ENCODE data around the gene WNT7B. TPM values are rescaled to one million over a fixed set of nuclear protein-coding genes. Genes with fewer than 3 reads are reported as not detected.

The WNT7B gene
- total and polyA plus RNA-seq, 10 of the 15 experiments (the other 5 are each of a cell fraction or from before 2014, with no cell fraction given) = 0.12 TPM; not detected in 9

DNA sequence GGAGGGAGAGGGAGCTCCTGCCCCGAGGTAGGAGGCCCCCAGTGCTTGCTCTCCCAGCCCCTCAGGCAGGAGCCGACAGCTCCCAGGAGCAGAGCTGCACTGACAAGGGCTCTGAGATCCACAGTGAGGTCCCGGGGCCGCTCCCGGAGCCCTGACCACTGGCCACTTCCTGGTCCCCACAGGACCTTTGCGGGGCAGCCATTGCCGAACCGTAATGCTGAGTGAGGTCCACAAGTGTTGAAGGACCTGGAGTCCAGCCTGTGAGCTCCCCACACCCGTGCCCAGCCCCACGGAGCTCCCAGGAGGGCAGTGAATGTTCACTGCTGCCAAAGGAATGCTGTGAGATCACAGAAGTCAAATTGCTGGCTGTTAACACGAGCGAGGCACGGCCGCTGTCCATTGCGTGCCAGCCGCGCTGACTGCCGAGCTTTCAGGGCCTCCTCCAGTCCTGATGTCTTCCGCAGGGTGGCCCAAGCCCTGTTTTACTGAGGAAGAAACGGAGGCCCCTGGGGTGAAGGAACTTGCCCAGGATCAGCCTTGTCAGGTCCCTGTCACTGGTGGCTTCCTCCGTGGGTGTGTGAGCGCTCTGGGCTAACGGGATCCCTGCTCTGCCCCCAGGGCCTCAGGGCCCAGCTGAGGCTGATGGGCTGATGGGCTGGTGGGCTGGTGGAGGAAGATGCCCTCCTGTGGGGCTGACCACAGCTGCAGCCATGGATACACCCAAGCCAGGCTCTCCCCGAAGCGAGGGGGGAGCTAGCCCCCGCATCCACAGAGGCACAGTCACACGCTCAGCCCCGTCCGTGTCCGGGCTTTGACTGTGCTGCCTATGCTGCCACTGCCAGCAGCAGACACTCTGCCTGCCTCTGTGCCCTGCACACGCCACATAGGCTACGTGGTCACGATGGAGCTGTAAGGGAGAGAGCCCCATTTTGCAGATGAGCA lies 70.8 kb downstream of the WNT7B start:
- DNase-seq (ENCODE audit: low read depth, low spot score) (no peak), ATAC-seq (no peak), FAIRE-seq (no peak)
- no peaks in the 10 kb centered on the region for H3K27me3 ChIP-seq (replicated peaks in 1 of 2; ENCODE audit: control insufficient read depth in 2 of 2, insufficient read depth in 2 of 2, low read length in 1 of 2)
- no peak overlapping the region for H3K4me2 ChIP-seq (ENCODE audit: control insufficient read depth, insufficient read depth)
- BruUV-seq (replicated peaks) = no TSS peak
- no peak overlapping the region for H3K27ac ChIP-seq (ENCODE audit: control insufficient read depth, insufficient read depth)
- 56% methylated on average over 32 of the region's 33 CpGs for WGBS (ENCODE audit: insufficient coverage, insufficient replicate concordance, low lambda C conversion rate, missing lambda C conversion rate)
- H4K20me1 ChIP-seq (ENCODE audit: control insufficient read depth, insufficient read depth) = peaks cover 3% of the 10 kb centered on the region; the same call in 1 of the 2 replicates
- in situ Hi-C loops (cut with MboI) = no loop called here
- POLR2A ChIA-PET = no interaction called here
- CTCF ChIA-PET = interaction anchor here (0.6 kb wide), 1 partner anchor 1108 kb away, joined by 4 read pairs; no protein-coding TSS in a partner anchor
- H3K36me3 ChIP-seq (ENCODE audit: control insufficient read depth in 2 of 2, insufficient read depth in 2 of 2, low read length in 1 of 2) = no peaks in the 10 kb centered on the region
- RAD21 ChIA-PET (ENCODE audit: unreplicated experiment) = no interaction called here
- no peak overlapping the region for H3K4me3 ChIP-seq
- intact Hi-C loops (cut with micrococcal nuclease; ENCODE audit: unreplicated experiment) = no loop called here
- no peaks in the 10 kb centered on the region for H3K9me3 ChIP-seq (replicated peaks; ENCODE audit: control insufficient read depth, insufficient read depth, low read length)
- SMC1A ChIA-PET (ENCODE audit: uncharacterized antibody, unreplicated experiment) = interaction anchor here (1.3 kb wide), 1 partner anchor 43 kb away, joined by 3 read pairs; no protein-coding TSS in a partner anchor
- H2AFZ ChIP-seq (ENCODE audit: control insufficient read depth, low read depth, low read length) = no peak overlapping the region
- H3K79me2 ChIP-seq (ENCODE audit: control insufficient read depth, insufficient read depth, low read length) = no peaks in the 10 kb centered on the region
- H3K4me1 ChIP-seq (ENCODE audit: control insufficient read depth, insufficient read depth, low read length) = no peaks in the 10 kb centered on the region
- no peak overlapping the region for H3K9ac ChIP-seq (ENCODE audit: control insufficient read depth, insufficient read depth, low read length)
- TF ChIP-seq ATF7 (IDR thresholded peaks at IDR 0.05; ENCODE audit: low read depth) (no peak), CREB1 (IDR thresholded peaks at IDR 0.05; ENCODE audit: low read depth) (no peak), TBL1XR1 (IDR thresholded peaks at IDR 0.05; ENCODE audit: low read depth, low read length) (no peak), ZNF217 (IDR thresholded peaks at IDR 0.05) (no peak), PRDM15 (CRISPR knock-in tag; IDR thresholded peaks at IDR 0.05) (no peak), TCF3 (IDR thresholded peaks at IDR 0.05; ENCODE audit: borderline replicate concordance, insufficient read depth, low read depth, low read length) (no peak), BCL11A (IDR thresholded peaks at IDR 0.05; ENCODE audit: low read depth, low read length) (no peak), E2F4 (IDR thresholded peaks at IDR 0.05; ENCODE audit: low read depth, low read length) (no peak), MEF2B (IDR thresholded peaks at IDR 0.05; ENCODE audit: partially characterized antibody, poor library complexity, severe bottlenecking) (no peak), POLR2AphosphoS5 (IDR thresholded peaks at IDR 0.05; ENCODE audit: low read length) (no peak), NFIC (IDR thresholded peaks at IDR 0.05; ENCODE audit: low read depth, low read length) (no peak), STAT3 (IDR thresholded peaks at IDR 0.05; ENCODE audit: low read depth, low read length) (no peak), NR2C2 (IDR thresholded peaks at IDR 0.05; ENCODE audit: borderline replicate concordance, control insufficient read depth, insufficient read length, low read depth) (no peak), SREBF2 (IDR thresholded peaks at IDR 0.05; ENCODE audit: low read length) (no peak), NFXL1 (IDR thresholded peaks at IDR 0.05; ENCODE audit: borderline replicate concordance) (no peak), IKZF1 (conservative IDR thresholded peaks at IDR 0.05) (no peak), HDAC6 (IDR thresholded peaks at IDR 0.05; ENCODE audit: unreplicated experiment) (no peak)
- TF ChIP-seq, protein P1, sequence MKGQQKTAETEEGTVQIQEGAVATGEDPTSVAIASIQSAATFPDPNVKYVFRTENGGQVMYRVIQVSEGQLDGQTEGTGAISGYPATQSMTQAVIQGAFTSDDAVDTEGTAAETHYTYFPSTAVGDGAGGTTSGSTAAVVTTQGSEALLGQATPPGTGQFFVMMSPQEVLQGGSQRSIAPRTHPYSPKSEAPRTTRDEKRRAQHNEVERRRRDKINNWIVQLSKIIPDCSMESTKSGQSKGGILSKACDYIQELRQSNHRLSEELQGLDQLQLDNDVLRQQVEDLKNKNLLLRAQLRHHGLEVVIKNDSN (IDR thresholded peaks at IDR 0.05; ENCODE audit: borderline replicate concordance, extremely low read length, insufficient read depth, low read depth, low read length) = no peak
